B cell (primary cell): ENCODE measurements around the gene CYP27C1. TPM values are rescaled to one million over a fixed set of nuclear protein-coding genes. Genes with fewer than 3 reads are reported as not detected.
A peak's percentile ranks its signal among the peaks of the same experiment; 100 is the strongest.

Experiments
- ATAC-seq: fragments of 200-7000 bp; cut with Tn5 transposase; one replicate; pipeline ENCODE4 v1.10.0; 2021; ENCODE audit warnings: low read depth, mild to moderate bottlenecking, moderate number of reproducible peaks, moderate library complexity
- CTCF ChIA-PET: fragments of 350-600 bp; sonication (Branson Sonifier 250); formaldehyde crosslinking; loops from one replicate; lab custom pipeline; 2021; ENCODE audit warnings: antibody characterized with exemption, inconsistent platforms; lab: Charles Lee
- POLR2A ChIA-PET: fragments of 350-600 bp; sonication (Branson Sonifier 250); formaldehyde crosslinking; loops from one replicate; lab custom pipeline; 2021; ENCODE audit warnings: antibody characterized with exemption; lab: Charles Lee
- DNase-seq: peaks from one replicate; pipeline ENCODE4 v3.0.0; 2013
- H2AFZ ChIP-seq: 2 replicates; pipeline ENCODE4 v1.6.1; 2012; ENCODE audit warnings: mild to moderate bottlenecking, low read depth, low read length; ENCODE audit not compliant: insufficient read depth, poor library complexity, severe bottlenecking
- H3K27ac ChIP-seq, 2 donors: 1 replicate in 1 of 2; 2 replicates in 1 of 2; pipeline ENCODE4 v1.5.1; 2012 to 2013; ENCODE audit warnings: low read length in 2 of 2, mild to moderate bottlenecking in 2 of 2, moderate library complexity in 1 of 2
- H3K27me3 ChIP-seq, 4 experiments: fragments of 200-600 bp in 1 of 4; sonication (generic) in 1 of 4; replicated peaks in 1 of 4; 1 replicate in 2 of 4; 2 replicates in 2 of 4; pipeline versions ENCODE4 v1.6.1 to v1.7.0; 2013 to 2016; ENCODE audit warnings: low read length in 3 of 4, mild to moderate bottlenecking in 2 of 4, mixed read lengths in 1 of 4, moderate library complexity in 1 of 4; ENCODE audit not compliant: insufficient read depth in 4 of 4, control insufficient read depth in 3 of 4; ENCODE audit errors: control extremely low read depth in 1 of 4
- H3K36me3 ChIP-seq, 2 experiments: replicated peaks in 1 of 2; 1 replicate in 1 of 2; 2 replicates in 1 of 2; pipeline versions ENCODE4 v1.6.1 to v1.7.1; 2013; ENCODE audit warnings: low read length in 1 of 2; ENCODE audit not compliant: insufficient read depth in 2 of 2, control insufficient read depth in 1 of 2; ENCODE audit errors: control extremely low read depth in 1 of 2, extremely low read depth in 1 of 2
- H3K4me1 ChIP-seq, 2 donors: fragments of 200-600 bp in 1 of 2; sonication (generic) in 1 of 2; 1 replicate in 1 of 2; 2 replicates in 1 of 2; pipeline versions ENCODE4 v1.5.1 to v1.6.1; 2013 to 2017; ENCODE audit warnings: low read length in 2 of 2; ENCODE audit not compliant: control insufficient read depth in 2 of 2, insufficient read depth in 2 of 2
- H3K4me2 ChIP-seq: replicated peaks from 2 replicates; pipeline ENCODE3; 2012; ENCODE audit warnings: mild to moderate bottlenecking, low read depth, low read length; ENCODE audit not compliant: poor library complexity, severe bottlenecking
- H3K4me3 ChIP-seq, 5 experiments: fragments of 200-600 bp in 1 of 5; sonication (generic) in 1 of 5; 1 replicate in 3 of 5; 2 replicates in 2 of 5; pipeline versions ENCODE4 v1.5.1 to v1.7.0; 2011 to 2016; ENCODE audit warnings: low read length in 4 of 5, mild to moderate bottlenecking in 4 of 5, low read depth in 2 of 5, control low read depth in 1 of 5, moderate library complexity in 1 of 5; ENCODE audit not compliant: insufficient read depth in 1 of 5; ENCODE audit errors: control extremely low read depth in 1 of 5, extremely low read depth in 1 of 5
- H3K79me2 ChIP-seq: fragments of 200-600 bp; sonication (generic); one replicate; pipeline ENCODE4 v1.6.0; 2016; ENCODE audit warnings: low read length; ENCODE audit not compliant: control insufficient read depth, insufficient read depth
- H3K9ac ChIP-seq: fragments of 200-600 bp; sonication (generic); 2 replicates; pipeline ENCODE4 v1.6.1; 2017; ENCODE audit warnings: mild to moderate bottlenecking, low read length, moderate library complexity
- H3K9me3 ChIP-seq, 3 donors: one replicate each; pipeline versions ENCODE4 v1.6.1 to v1.7.1; 2013; ENCODE audit warnings: low read length in 2 of 3; ENCODE audit not compliant: control insufficient read depth in 2 of 3, insufficient read depth in 1 of 3; ENCODE audit errors: control extremely low read depth in 1 of 3
- H4K20me1 ChIP-seq: 2 replicates; pipeline ENCODE4 v1.6.0; 2012; ENCODE audit warnings: mild to moderate bottlenecking, low read length; ENCODE audit not compliant: insufficient read depth, control insufficient read depth, poor library complexity, severe bottlenecking
- H3K27ac Mint-ChIP-seq: one replicate; pipeline ENCODE4 v1.8.0; 2021; ENCODE audit warnings: mixed read lengths
- H3K27me3 Mint-ChIP-seq: one replicate; pipeline ENCODE4 v1.8.0; 2021; ENCODE audit warnings: mixed read lengths
- H3K4me1 Mint-ChIP-seq: one replicate; pipeline ENCODE4 v1.8.0; 2021; ENCODE audit warnings: mixed read lengths
- H3K4me3 Mint-ChIP-seq: one replicate; pipeline ENCODE4 v1.8.0; 2021; ENCODE audit warnings: mixed read lengths
- H3K9me3 Mint-ChIP-seq: one replicate; pipeline ENCODE4 v1.8.0; 2022; ENCODE audit warnings: mixed read lengths; ENCODE audit not compliant: insufficient read depth
- CTCF ChIP-seq: fragments of 200-600 bp; IDR thresholded peaks from one replicate; pipeline ENCODE4 v1.8.0; 2022; ENCODE audit warnings: antibody characterized with exemption, mild to moderate bottlenecking
- EZH2 ChIP-seq: IDR thresholded peaks from 2 replicates; pipeline ENCODE4 v1.6.1; 2012; ENCODE audit warnings: borderline replicate concordance, low read depth, mild to moderate bottlenecking, moderate library complexity, low read length; ENCODE audit not compliant: insufficient read depth, poor library complexity, severe bottlenecking
- WGBS: methylation state at CpG from one replicate; pipeline ENCODE4 v1.1.5; 2013; ENCODE audit warnings: missing lambda C conversion rate; ENCODE audit not compliant: insufficient coverage; 5-methylcytosine and 5-hydroxymethylcytosine counted together
- intact Hi-C: fragments of 100-400 bp; cut with micrococcal nuclease; formaldehyde crosslinking; loops from one replicate; pipeline ENCODE4 v1.10.0; 2022
- polyA plus RNA-seq: library from polyadenylated mRNA; depleted of rRNA; stranded (reverse); fragments of >200 nt; gene quantifications from 2 replicates; pipeline ENCODE4 v1.2.3, GENCODE V29; 2012
- total RNA-seq, 2 donors: library from RNA; stranded (reverse); fragments of 120-200 nt in 1 of 2; gene quantifications; 1 replicate in 1 of 2; 2 replicates in 1 of 2; pipeline versions ENCODE4 v1.2.3 to v1.2.4, GENCODE V29; 2013 to 2022

Gene CYP27C1
- total and polyA plus RNA-seq, 2 donors (not counting 1 experiment from before 2014, with no cell fraction given) = not detected

GRCh38 chr2:127220768-127221527 is 849 bp upstream of the CYP27C1 start:
- Mint-ChIP-seq H3K27ac (no peak overlapping the region), H3K9me3 (peaks cover 2% of the 10 kb centered on the region), H3K27me3 (peaks cover 64% of the 10 kb centered on the region), H3K4me1 (peaks cover 17% of the 10 kb centered on the region), H3K4me3 (peak overlapping the region; percentile 87)
- CTCF ChIA-PET = no interaction called here
- H3K4me3 ChIP-seq = peak overlapping the region in 1 of 5 experiments; percentile 25
- no peak for TF ChIP-seq EZH2
- TF ChIP-seq CTCF = no peak
- H3K4me1 ChIP-seq = peaks cover 24 to 27% of the 10 kb centered on the region in 2 donors
- peaks cover 0 to 55% (median 33%) of the 10 kb centered on the region in 4 experiments for H3K27me3 ChIP-seq
- no peak overlapping the region for H3K27ac ChIP-seq
- DNase-seq (peak; percentile 28), ATAC-seq (no peak)
- H3K4me2 ChIP-seq = peak overlapping the region; percentile 86
- intact Hi-C loops = no loop called here
- H3K9ac ChIP-seq = peak overlapping the region; percentile 43
- H3K9me3 ChIP-seq = peaks cover 0 to 23% (median 3%) of the 10 kb centered on the region in 3 donors
- no peaks in the 10 kb centered on the region for H3K79me2 ChIP-seq
- H2AFZ ChIP-seq = peak overlapping the region; percentile 35
- WGBS = 21% methylated on average over 15 of the region's 31 CpGs
- no peaks in the 10 kb centered on the region for H3K36me3 ChIP-seq
- no peaks in the 10 kb centered on the region for H4K20me1 ChIP-seq
- POLR2A ChIA-PET = no interaction called here
